SK-N-SH (cell line): ENCODE data around the gene FADD.
A peak's percentile ranks its signal among the peaks of the same experiment; 100 is the strongest.

Experiments
- POLR2AphosphoS5 ChIP-seq: IDR thresholded peaks from 2 replicates; pipeline ENCODE4 v1.6.1; 2012; ENCODE audit warnings: low read depth, low read length
- RAD21 ChIP-seq: IDR thresholded peaks from 2 replicates; pipeline ENCODE4 v1.6.1; 2012; ENCODE audit warnings: mild to moderate bottlenecking, low read length
- TAF1 ChIP-seq: IDR thresholded peaks from 2 replicates; pipeline ENCODE4 v1.6.1; 2012; ENCODE audit warnings: low read depth, mild to moderate bottlenecking, low read length, moderate library complexity, borderline replicate concordance
- TF ChIP-seq, protein P1 (sequence below): fragments of 200-600 bp; sonication (generic); IDR thresholded peaks from 2 replicates; pipeline ENCODE4 v1.6.1; 2017; ENCODE audit warnings: antibody characterized with exemption, mild to moderate bottlenecking, moderate library complexity

DNA sequence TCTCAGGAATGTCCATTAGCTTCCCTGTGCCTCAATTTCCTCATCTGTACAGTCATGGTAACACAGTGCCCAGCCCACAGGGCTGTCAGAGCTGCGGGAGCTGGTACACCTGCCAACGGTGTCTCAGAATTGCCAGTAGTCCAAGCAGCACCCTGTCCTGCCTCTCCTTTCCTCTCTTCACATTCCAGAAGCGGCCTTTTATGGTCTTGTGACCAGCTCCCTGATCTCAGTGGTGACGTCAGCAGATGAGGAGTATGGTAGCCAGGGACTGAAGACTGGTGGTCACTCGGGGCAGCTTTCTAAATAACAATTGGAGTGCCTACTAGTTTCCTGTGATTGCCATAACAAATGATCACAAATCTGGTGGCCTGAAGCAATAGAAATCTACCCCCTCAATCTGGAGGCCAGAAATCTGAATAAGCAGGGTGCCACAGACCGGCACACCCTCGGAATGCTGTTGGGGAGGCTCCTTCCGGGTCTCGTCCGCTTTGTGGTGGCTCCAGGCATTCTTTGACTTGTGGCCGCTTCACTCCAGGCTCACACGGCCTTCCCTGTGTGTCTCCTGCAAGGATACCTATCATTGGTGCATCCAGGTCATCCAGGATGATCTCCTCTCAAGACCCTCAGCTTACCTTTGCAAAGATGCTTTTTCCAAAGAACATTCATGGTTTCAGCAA lies 2.1 kb downstream of the FADD start:
- no peak for TF ChIP-seq RAD21
- TF ChIP-seq POLR2AphosphoS5: 0 out of 2 replicates have a peak, but pooled peaks have one; percentile 4
- no peak for TF ChIP-seq TAF1
- TF ChIP-seq, protein P1, sequence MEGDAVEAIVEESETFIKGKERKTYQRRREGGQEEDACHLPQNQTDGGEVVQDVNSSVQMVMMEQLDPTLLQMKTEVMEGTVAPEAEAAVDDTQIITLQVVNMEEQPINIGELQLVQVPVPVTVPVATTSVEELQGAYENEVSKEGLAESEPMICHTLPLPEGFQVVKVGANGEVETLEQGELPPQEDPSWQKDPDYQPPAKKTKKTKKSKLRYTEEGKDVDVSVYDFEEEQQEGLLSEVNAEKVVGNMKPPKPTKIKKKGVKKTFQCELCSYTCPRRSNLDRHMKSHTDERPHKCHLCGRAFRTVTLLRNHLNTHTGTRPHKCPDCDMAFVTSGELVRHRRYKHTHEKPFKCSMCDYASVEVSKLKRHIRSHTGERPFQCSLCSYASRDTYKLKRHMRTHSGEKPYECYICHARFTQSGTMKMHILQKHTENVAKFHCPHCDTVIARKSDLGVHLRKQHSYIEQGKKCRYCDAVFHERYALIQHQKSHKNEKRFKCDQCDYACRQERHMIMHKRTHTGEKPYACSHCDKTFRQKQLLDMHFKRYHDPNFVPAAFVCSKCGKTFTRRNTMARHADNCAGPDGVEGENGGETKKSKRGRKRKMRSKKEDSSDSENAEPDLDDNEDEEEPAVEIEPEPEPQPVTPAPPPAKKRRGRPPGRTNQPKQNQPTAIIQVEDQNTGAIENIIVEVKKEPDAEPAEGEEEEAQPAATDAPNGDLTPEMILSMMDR: no peak
